ENCODE measurements around the gene HDAC11.
"Not testable (repeated sequence)": the region's sequence is repeated elsewhere in the genome, so short reads cannot be mapped to it uniquely, and the experiment has no call there.

Gene HDAC11

DNA sequence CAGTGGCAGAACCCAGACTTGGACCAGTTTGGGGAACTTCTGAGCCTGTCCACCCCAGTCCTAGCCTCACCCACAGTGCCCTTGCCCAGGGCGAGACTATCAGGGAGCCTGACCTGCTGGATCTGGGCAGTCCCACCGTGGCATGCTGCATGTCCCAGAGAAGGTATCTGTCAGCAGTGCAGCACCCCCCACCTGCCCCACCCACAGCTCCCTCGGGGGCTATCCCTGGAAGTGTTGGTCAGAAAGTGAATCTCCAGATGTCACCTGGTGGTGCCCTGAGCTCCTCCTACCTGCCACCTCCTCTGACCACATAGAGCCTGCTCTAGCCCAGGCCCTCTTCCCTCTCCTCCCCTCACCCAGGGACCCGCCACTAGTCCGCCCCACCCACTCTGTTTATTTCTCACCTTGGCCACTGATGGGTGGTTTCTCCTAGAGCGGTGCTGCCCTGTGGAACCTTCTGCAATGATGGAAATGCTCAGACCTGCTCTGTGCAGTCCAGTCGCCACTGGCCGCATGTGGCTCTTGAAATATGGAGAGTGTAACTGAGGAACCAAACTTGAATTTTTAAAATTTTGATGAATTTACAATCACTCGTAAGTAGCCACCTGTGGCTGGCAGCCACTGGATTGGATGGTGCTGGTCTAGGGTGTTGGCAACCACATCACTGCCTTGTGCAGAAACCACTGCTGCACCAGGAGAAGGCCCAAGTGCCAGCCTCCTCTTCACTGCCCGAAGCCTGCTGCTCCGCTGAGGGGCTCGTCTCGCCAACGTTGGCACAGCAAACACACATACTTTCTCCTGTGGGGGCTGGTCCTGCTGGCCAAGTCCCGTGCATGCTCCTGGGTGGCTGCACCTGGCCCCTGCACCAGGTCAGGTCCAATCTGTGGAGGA is 13.1 kb downstream of the HDAC11 start:
- DNase-seq (ENCODE audit: low read depth in 1 of 2, low spot score in 1 of 2): no peak

DNA sequence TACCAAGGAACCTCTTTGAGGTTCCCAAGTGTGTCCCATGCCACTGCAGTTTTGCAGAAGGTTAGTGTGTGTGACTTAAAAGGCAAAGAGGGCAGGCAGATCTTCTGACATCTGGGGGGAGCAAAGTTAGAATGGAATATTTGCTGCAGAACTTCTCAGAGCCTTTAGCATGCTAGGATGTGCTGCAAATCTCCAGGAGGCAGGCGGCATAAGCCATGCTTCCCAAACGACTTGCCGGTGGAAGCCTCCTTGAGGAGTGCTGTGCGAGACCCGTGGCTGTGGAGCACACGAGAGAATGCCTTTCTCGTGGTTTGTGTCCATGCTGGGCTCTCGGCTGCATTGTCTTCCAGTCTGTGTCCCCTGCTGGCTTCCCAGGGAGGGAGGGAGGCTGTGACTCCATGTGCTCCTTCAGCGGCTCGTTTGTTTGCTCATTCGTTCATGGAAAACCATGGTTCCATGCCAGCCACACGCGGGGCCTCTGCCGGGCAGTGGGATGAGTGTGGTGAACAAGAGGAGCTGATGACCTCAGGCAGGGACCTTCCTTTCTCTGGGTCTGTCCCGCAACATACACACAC is 13.8 kb downstream of the HDAC11 start:
- DNase-seq (ENCODE audit: low read depth in 1 of 2, low spot score in 1 of 2): no peak

DNA sequence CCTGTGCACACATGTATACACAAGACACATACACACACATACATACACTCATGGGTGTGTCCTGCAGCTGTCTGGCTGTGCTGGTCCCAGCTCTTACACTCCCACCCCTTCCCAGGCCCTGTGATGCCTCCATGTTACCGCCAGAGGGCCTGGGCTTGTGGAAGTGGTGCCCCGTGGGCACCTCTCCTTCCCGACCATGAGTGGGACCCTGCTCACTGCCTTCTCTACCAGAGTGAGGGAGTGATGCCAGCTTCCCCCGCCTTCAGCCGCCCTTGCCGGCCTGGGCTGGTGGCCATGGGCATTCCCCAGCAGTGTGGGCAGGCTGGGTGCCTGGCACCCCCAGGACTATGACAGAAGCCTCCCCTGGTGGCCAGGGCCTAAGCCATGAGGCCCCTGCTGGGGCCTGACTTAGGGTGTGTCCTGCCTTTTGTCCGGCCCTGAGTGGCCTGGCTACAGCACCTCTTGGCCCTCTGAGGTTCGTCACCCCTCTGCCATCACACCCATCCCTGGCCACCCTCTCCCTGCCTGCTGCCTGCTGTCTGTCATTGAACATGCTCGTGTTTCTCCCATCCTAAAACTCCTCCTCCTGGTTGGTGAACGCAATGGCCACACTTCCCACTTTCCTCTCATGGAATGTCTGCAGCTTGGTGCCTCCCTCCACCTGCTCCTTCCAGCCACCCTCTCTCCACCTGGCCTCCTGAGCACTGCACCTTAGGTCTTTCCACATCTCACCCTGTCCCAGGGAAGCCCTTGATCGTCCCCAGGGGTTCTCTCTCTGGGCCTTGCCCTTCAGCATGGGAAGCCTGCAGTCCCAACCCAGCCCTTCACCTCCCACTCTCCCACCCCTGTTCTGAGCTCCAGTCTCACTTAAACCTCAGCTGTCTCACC is 14.6 kb downstream of the HDAC11 start:
- no peak for DNase-seq (ENCODE audit: low read depth in 1 of 2, low spot score in 1 of 2)

DNA sequence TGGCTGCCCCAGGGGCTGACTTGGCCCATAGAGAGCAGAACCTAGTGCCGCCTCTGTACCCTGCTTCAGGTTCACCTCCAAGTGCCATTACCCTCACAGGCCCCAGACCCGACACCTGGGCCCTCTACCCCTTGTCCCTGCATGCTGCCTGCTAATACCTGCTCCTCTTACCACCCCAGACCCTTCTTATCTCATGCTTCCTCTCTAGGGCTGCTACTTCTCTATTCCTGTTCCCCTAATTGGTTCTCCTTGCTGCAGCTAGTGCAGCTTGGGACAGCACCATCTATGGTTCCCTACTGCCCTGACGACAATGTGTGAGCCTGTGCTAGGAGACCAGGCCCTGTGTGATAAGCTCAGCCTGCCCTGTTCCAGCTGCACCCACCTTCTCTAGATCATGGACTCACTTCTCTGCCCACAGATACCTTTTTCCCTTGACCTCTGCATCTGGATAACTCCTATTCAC is 15.3 kb downstream of the HDAC11 start:
- no peak for DNase-seq (ENCODE audit: low read depth in 1 of 2, low spot score in 1 of 2)

DNA sequence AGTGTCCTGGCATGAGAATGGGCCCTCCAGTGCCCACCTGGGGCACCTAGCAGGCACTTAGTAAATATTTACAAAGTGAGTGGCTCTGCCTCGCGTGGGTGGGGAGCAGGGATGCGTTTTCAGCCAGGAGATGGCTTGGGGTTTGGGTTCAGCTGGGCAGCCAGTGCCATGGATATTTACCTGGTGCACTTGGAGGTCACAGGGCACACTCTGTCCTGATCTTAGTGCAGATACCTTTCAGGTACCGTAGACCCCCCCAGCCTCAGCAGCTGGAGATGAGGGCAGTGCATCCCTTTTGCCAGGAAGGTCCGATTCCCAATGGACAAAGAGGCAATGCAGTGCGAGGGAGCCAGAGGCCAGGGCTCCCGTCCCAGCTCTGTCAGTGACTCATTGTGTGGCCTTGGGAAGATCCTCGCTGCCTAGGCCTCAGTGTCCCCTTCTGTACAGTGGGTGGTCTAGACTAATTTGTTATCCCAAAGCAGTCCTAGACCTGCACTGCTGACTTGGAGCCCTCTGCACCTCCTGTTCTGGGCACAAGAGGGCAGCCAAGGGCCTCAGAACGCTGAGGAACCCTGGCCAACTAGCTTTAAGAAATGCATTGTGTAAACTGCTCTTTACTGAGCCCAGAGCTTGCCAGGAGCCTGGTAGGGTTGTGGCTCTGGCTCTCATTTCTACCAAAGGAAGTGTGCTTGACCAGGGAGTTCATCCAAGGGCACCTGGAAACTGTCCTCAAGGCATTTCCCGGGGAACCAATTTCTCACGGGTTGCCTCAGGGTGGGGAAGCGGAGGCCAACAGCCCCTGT is 16.0 kb downstream of the HDAC11 start:
- peak; percentile 52 to 57 for DNase-seq (ENCODE audit: low read depth in 1 of 2, low spot score in 1 of 2)

DNA sequence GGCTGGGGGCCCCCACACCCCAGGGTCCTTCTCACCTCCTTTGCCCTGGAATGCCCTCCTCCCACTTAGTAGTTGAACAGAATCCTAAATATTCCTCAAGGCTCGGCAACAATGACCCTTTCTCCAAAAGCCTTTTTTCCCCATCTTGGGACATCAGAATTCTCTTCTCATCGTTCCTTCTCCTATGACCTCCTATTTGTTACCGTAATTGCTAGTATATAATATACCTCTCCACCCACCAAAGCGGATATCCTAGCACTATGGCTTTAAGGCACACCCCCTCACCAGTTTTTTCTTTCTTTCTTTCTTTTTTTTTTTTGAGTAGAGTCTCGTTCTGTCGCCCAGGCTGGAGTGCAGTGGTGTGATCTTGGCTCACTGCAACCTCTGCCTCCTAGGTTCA is 16.8 kb downstream of the HDAC11 start:
- no peak for DNase-seq (ENCODE audit: low read depth in 1 of 2, low spot score in 1 of 2)

DNA sequence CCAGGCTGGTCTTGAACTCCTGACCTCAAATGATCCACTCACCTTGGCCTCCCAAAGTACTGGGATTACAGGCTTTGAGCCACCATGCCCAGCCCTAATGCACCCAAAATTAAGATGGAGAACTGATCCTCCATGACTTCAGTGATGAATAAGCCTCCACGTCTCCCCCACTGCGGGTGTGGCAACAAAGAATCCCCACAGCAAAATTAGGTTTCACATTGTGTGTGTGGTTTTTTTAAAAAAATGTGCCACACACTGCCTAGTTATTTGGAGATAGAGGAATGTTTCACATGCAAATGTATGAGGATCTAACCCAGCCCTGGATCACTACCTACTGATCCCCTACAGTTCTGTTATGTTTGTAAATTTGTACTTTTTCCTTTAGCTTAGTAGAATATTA is 17.3 kb downstream of the HDAC11 start:
- no peak for DNase-seq (ENCODE audit: low read depth in 1 of 2, low spot score in 1 of 2)

DNA sequence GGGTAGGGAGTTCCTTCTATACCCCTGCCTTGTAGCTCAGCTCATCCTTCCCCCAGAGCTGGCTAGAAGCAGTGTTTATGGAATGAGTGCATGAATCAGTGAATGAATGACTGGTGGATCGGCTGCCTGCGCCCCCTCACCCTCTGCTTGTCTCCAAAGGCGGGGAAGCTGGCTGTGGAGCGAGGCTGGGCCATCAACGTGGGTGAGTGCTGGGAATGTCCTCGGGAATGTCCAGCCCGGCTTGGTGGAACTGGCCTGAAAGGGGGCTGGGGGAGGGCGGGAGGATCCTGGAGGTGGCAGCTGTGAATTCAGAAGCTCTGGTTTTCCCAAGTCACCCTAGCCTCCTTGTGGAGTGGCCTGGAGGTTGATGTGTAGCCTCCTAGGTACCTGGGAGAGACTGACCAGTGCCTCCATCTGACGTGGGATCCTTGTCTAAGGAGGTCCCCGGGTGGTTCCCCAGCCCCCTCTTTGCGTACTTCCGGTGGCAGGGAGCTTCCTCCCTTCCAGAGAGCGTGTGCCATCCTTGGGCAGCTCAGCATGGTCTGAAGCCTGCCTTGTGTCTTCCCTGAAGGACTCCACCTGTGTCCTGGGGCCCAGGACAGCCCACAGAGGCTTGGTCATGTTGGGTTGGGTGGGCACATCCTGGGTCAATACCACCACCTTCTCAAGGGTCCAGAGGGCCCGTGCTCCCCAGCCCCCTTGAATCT is 18.4 kb downstream of the HDAC11 start:
- DNase-seq (ENCODE audit: low read depth in 1 of 2, low spot score in 1 of 2): no peak

DNA sequence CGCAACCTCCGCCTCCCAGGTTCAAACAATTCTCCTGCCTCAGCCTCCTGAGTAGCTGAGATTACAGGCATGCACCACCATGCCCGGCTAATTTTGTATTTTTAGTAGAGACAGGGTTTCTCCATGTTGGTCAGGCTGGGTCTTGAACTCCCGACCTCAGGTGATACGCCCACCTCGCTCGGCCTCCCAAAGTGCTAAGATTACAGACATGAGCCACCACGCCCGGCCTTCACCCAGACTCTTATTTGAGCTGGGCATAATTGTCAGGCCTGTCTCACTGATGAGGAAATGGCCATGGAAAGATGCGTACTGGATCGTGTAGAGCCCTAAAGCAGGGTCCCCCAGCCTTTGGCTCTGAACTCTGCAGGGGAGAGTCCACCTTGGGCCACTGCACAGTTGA is 19.1 kb downstream of the HDAC11 start:
- DNase-seq (ENCODE audit: low read depth in 1 of 2, low spot score in 1 of 2): not testable (repeated sequence)

DNA sequence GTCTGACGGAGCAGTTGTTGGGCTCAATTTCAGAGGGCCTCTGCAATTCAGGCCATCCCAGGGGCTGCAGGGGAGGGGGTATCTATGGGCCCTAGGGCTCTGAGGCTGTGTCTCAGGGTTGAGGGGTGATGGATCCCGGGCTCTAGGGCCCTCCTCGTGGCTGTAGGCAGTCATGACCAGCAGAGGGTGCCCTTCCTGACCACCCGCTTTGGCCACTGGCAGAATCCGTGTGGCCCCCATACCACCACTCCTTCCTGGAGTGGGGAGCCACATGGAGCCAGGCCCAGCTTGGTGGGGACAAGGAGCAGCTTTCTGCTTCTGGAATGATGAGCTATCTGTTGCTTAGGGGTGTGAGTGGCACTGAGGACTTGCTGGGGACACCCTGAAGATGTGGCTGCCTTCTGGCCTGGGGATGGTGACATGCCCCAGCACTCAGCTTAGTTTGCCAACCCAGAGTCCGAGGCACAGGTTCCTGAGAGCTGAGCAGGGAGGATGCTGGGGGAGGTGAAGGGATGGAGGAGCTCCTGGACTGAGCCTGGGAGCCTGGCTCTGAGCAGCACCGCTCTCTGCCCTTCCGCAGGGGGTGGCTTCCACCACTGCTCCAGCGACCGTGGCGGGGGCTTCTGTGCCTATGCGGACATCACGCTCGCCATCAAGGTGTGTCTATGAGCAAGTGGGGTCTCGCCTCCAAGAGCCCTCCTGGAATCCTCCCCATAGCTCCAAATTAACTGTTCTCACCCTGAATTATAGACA is 20.2 kb downstream of the HDAC11 start:
- DNase-seq (ENCODE audit: low read depth in 1 of 2, low spot score in 1 of 2): no peak

DNA sequence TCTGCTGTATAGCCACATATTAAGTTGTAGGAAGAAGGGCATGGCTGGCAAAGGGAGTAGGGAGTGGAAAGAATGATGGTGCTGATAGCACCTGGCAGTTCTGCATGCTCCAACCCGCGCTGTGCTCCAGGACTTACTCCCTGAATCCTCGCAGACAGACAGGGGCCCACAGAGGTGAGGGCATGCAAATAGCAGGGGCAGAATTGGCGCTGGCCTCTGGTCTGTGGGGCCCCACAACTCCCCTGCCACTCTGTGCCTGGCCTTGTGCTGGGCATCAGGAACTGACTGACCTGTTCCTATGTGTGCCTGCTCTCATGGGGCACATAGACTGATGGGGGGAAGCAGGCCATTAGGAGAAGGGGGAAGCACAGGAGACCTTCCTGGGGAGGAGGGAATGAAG is 20.9 kb downstream of the HDAC11 start:
- DNase-seq (ENCODE audit: low read depth in 1 of 2, low spot score in 1 of 2): no peak

DNA sequence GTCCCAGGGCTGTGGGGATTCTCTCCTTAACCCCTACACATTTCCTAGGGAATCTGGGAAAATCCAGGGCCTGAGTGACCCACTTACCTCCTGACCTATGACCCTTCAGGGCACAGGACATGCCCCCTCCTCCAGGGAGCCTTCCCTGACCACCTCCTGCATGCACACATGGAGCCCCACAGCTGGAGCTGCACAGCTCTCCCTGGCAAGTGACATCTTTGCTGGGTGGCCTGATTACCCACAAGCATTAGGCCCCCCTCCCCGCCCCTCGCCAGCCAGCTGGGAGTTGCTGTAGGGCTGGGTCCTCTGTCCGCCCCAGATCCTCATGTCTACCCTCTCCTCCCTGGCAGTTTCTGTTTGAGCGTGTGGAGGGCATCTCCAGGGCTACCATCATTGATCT is 21.4 kb downstream of the HDAC11 start:
- no peak for DNase-seq (ENCODE audit: low read depth in 1 of 2, low spot score in 1 of 2)

DNA sequence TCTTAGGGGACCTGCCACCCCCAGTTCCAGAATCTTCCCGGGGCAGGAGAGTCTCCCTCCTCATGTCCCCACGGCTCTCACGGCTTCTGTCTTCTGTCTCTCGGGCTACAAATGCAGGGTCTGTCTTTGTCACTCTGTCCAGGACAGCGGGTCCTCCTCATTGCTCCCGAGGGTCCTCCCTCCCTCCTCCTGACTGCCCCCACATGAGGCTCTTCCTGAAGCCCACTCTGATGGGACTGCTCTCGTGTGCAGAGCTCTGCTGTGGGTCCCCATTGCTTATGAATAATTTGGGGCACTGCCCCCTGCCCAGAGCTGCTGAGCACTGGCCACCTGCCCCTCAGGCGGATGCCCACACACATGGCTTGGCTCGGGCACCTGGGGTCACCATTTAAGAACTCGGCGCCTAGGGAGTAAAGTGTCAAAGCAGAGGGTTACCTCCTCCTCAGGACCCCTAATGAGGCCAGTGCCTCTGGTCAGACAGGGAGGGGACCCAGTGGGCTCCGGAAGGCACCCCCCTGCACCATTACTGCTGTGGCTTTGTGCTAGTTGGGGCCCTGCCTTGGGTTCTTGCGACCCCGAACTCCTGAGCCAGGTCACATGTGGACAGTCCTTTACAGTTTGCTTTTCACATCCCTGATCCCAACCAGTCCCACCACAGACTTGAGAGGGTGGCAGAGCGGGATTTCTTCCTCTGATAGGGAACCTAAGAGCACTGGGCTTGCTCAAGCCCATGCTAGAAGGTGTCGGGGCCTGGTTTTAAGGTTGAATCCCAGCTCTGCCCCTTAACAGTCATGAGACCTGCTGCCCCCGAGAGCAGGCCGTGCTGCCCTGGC is 22.1 kb downstream of the HDAC11 start:
- DNase-seq (ENCODE audit: low read depth in 1 of 2, low spot score in 1 of 2): no peak

DNA sequence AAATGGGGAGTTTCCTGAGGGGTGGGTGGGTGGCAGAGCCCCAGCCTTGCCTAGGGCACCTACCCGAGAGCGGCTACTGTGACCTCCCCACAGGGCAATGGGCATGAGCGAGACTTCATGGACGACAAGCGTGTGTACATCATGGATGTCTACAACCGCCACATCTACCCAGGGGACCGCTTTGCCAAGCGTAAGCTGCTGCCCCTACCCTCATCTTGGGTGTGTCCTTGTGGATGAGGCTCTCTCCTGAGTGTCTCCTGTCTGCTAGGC is 22.6 kb downstream of the HDAC11 start:
- DNase-seq (ENCODE audit: low read depth in 1 of 2, low spot score in 1 of 2): no peak

DNA sequence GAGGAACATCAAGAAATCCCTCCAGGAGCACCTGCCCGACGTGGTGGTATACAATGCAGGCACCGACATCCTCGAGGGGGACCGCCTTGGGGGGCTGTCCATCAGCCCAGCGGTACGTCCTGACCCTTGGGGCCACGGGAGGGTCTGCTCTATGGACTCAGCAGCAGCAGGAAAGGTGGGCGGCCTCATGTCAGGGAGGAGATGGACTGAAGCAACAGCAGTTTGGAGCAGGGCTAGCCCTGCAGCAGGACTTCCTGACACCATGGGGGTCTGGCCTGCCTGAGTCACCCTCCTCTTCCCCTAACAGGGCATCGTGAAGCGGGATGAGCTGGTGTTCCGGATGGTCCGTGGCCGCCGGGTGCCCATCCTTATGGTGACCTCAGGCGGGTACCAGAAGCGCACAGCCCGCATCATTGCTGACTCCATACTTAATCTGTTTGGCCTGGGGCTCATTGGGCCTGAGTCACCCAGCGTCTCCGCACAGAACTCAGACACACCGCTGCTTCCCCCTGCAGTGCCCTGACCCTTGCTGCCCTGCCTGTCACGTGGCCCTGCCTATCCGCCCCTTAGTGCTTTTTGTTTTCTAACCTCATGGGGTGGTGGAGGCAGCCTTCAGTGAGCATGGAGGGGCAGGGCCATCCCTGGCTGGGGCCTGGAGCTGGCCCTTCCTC is 24.2 kb downstream of the HDAC11 start:
- no peak for DNase-seq (ENCODE audit: low read depth in 1 of 2, low spot score in 1 of 2)

DNA sequence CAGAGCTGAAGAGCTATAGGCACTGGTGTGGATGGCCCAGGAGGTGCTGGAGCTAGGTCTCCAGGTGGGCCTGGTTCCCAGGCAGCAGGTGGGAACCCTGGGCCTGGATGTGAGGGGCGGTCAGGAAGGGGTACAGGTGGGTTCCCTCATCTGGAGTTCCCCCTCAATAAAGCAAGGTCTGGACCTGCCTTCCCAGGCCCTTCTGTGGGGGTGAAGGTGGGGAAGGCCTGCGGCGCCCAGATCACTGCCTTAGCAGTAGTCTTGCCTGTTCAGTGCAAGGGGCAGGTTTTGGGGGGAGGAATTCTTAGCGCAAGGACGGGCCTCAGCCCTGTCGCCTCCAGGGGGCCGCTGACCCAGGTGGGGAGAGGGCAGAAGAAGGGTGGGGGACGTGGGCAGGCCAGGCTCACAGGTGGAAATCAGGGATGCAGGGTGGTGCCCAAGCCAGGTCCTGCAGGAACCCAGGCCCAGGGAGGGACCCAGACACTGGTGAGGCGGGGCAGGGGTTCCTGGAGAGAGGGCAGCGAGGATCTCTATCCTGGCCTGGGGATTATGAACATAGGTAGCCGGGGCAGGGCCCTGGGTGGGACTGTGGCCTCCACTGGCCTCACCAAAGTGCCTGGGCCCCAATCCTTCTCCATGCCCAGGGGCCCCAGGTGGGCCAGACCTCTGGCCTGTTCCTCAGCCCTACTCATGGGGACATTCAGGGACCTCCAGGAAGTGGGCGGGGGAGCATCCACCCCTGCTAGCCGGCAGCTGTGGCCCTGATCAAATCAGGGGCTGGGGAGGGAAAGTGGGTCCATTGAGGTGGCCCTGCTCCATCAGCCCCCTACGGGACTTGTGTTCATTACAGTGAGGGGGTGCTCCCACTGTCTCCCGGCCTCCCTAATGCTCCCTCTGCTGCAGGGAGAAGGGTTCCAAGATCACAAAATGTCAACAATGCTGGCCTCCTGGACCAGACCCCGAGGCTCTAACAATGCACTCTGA is 25.3 kb downstream of the HDAC11 start:
- DNase-seq (ENCODE audit: low read depth in 1 of 2, low spot score in 1 of 2): no peak

DNA sequence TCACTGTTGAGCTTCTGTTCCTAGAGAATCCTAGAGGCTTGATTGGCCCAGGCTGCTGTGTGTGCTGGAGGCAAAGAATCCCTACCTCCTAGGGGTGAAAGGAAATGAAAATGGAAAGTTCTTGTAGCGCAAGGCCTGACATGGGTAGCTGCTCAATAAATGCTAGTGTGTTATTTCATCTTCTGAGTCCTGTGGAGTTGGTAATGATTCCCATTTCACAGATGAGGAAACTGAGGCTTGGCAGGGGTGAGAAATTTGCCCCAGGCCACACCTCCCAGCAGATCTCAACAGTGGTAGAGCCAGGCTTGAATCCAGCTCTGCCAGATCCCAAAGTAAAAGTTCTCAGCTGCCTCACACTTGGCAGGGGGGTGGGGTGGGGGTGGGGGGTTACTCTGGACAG is 26.1 kb downstream of the HDAC11 start:
- DNase-seq (ENCODE audit: low read depth in 1 of 2, low spot score in 1 of 2): no peak
